HG03135 (cell line): ENCODE data around the gene PDZD4.

Source experiments
- ATAC-seq: cut with Tn5 transposase; IDR thresholded peaks from one replicate; pipeline ENCODE4 v1.9.1; 2021; ENCODE audit warnings: mild to moderate bottlenecking, moderate library complexity; ENCODE audit not compliant: unreplicated experiment

The PDZD4 gene

GRCh38 chrX:153789654-153790053 lies 40.7 kb downstream of the PDZD4 start:
- no peak for ATAC-seq

- no peak for ATAC-seq
These were observed 43.7 kb downstream of the PDZD4 start for GRCh38 chrX:153786669-153787068.

DNA sequence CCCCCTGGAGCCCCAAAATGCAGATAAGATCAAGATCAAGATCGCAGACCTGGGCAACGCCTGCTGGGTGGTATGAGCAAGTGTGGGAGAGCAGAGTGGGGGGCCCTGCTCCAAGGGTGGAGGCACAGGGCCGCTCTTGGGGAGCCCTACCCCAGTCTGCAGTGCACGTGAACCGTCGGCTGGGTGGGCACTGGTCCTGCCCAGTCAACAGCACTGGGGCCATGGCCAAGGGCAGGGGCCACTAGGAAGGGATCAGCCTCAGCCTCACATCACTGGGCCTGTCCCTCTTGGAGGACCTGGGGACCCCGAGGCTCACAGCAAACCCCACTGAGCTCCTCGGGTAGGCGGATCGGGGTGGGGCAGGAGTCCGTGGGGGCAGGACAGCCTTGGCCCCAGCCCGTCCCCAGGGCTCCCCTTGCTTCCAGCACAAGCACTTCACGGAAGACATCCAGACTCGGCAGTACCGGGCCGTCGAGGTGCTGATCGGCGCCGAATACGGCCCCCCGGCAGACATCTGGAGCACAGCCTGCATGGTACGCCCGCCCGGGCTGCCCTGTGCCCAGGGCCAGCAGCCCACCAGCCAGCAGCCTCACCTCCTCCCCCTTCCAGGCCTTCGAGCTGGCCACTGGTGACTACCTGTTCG lies 45.9 kb downstream of the PDZD4 start:
- ATAC-seq: no peak

GRCh38 chrX:153783378-153784013 lies 46.8 kb downstream of the PDZD4 start:
- no peak for ATAC-seq

- no peak for ATAC-seq
These were observed 47.5 kb downstream of the PDZD4 start for GRCh38 chrX:153782871-153783270.

GRCh38 chrX:153782313-153782712 lies 48.0 kb downstream of the PDZD4 start:
- ATAC-seq: no peak

- ATAC-seq: no peak
These were observed 48.8 kb downstream of the PDZD4 start for GRCh38 chrX:153781428-153782047.

DNA sequence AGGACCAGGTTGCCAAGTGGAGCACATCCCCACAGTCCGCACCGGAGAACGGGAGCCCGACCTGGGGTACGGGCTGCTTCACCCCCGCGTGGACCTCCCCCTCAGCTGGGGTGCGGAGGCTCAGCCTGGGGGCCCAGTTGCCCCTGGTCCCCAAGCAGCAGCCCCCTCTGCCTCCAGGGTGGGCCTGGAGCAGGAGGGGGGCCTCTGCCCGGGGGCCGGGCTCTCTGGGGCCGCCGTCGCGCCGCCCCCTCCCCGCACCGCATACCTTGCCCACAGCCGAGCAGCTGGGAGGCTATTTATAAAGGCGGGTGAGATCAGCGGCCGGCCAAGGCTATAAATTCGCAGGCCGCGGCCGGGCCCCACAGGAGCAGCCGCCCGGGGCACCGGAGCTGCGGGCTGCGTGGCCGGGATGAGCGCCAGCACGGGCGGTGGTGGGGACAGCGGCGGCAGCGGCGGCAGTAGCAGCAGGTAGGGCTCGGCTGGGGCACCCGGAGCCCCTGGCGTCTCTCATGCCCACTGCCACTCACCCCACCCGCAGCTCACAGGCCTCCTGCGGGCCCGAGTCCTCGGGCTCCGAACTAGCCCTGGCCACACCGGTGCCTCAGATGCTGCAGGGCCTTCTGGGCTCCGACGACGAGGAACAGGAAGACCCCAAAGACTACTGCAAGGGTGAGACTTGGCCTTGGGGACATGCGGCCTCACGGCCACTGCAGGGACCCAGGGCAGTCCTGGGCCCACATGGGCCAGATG lies 49.5 kb downstream of the PDZD4 start, which contains the start of gene SRPK3:
SRPK3 (plus strand) TSS at position 364 of the 750 bp plus-strand sequence; CDS start at position 410, 46 bp downstream.
- no peak for ATAC-seq

- ATAC-seq: no peak
These were observed 50.3 kb downstream of the PDZD4 start for GRCh38 chrX:153779891-153780677.

DNA sequence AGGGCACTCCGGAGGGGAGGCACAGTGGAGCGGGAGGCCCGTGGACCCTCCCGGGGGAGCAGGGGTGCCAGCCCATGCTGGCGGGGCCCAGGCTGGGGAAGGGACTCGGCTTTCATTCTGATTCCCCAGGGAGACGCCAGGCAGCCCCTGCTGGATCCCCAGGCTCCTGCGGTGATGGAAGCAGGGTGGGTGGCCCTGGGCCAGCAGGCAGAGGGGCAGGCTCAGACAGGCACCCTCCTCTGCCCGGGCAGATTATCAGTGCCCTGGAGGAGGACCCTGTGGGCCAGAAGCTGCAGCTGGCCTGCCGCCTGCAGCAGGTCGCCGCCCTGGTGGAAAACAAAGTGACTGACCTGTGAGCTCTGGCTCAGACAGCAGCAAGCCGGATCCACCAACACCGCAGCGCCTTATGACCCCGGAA lies 51.7 kb downstream of the PDZD4 start:
- ATAC-seq: no peak

DNA sequence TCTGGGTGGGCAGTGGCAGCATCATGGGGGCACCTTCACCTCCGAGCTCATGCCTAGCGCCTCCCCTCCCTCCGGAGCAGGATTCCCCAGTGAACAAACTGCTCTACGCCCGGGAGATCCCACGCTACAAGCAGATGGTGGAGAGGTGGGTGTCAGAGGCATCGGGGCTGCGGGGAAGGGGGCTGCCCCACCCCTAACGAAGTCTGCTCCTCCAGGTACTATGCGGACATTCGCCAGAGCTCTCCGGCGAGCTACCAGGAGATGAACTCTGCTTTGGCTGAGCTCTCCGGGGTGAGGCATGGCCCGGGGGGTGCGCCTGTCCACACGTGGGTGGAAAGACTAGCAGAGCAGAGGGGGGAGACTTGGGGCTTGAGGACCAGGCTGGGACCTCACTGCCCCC lies 52.2 kb downstream of the PDZD4 start:
- no peak for ATAC-seq

DNA sequence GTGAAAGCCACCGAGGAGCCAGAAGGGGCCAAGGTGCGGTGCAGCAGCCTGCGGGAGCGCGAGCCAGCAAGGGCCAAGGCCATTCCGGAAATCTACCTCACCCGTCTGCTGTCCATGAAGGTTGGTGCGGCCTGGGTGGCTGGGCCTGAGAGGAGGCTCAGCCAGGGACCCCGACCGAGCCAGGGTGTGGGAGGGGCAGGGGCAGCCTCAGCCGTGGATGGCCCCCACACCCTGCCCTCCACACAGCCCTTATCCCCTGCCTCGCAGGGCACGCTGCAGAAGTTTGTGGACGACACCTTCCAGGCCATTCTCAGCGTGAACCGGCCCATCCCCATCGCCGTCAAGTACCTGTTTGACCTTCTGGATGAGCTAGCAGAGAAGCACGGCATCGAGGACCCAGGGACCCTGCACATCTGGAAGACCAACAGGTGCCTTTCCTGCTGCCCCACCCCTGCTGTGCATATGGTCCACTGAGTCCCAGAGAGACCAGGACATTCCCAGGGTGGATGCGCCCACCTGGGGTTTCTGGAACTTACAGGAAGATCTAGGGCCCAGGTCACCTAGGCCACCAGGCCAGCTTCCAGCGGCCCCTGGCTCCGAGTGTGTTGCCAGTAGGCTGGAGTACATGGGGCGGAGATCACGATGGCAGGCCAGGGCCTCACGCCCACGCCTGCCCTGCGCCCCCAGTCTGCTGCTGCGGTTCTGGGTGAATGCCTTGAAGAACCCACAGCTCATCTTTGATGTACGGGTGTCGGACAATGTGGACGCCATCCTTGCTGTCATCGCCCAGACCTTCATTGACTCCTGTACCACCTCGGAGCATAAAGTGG lies 52.9 kb downstream of the PDZD4 start:
- ATAC-seq: no peak

- no peak for ATAC-seq
These were observed 53.7 kb downstream of the PDZD4 start for GRCh38 chrX:153776611-153777045.

GRCh38 chrX:153776120-153776599 lies 54.2 kb downstream of the PDZD4 start:
- ATAC-seq: no peak

GRCh38 chrX:153775293-153776119 lies 54.8 kb downstream of the PDZD4 start:
- no peak for ATAC-seq

DNA sequence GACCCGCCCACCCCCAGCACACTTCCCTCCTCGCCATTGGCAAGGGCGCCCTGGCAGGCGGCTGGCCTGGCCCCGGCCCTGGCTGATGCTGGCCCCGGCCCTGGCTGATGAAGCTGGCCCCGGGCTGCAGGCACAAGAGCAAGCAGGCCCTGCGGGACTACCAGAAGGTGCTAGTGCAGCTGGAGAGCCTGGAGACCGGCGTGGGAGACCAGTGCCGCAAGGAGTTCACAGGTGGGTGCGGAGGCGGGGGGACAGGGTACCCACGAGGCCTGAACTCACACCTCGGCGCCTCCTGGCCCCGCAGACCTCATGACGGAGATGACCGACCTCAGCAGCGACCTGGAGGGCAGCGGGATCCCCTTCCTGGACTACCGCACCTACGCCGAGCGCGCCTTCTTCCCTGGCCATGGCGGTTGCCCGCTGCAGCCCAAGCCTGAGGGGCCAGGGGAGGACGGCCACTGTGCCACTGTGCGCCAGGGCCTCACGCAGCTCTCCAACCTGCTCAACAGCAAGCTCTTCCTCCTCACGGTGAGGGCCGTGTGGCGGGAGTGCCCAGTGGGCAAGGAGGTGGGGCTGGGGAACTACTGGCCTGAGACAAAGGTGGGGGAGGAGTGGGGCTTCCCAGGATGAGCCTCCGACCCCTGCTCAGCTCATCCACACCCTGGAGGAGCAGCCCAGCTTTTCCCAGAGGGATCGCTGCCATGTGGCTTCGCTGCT lies 55.6 kb downstream of the PDZD4 start:
- ATAC-seq: no peak

GRCh38 chrX:153773741-153774575 lies 56.4 kb downstream of the PDZD4 start:
- no peak for ATAC-seq
